Gastroesophageal sphincter (tissue), 4 donors: ENCODE measurements around the gene TET3. TPM values are rescaled to one million over a fixed set of nuclear protein-coding genes. Genes with fewer than 3 reads are reported as not detected.

Source experiments
- ATAC-seq: fragments of 150-250 bp; one replicate; pipeline ENCODE4 v1.9.1; 2016; ENCODE audit warnings: mild to moderate bottlenecking, moderate library complexity
- H3K27ac ChIP-seq, 4 donors: fragments of 200-600 bp; sonication (generic) in 3 of 4; 1 replicate in 3 of 4; 2 replicates in 1 of 4; pipeline ENCODE4 v1.5.1; 2016 to 2019
- H3K27me3 ChIP-seq: fragments of 200-600 bp; sonication (generic); one replicate; pipeline ENCODE4 v1.5.1; 2019
- H3K36me3 ChIP-seq, 2 donors: fragments of 200-600 bp; sonication (generic); one replicate each; pipeline ENCODE4 v1.5.1; 2019; ENCODE audit warnings: control low read depth in 1 of 2
- H3K4me1 ChIP-seq, 3 donors: fragments of 200-600 bp; sonication (generic); 1 replicate in 2 of 3; 2 replicates in 1 of 3; pipeline ENCODE4 v1.5.1; 2016 to 2019; ENCODE audit warnings: control low read depth in 2 of 3
- H3K4me3 ChIP-seq, 2 donors: fragments of 200-600 bp; sonication (generic); one replicate each; pipeline ENCODE4 v1.5.1; 2019; ENCODE audit warnings: mild to moderate bottlenecking in 1 of 2, moderate library complexity in 1 of 2
- H3K9me3 ChIP-seq, 3 donors: fragments of 200-600 bp; sonication (generic); one replicate each; pipeline ENCODE4 v1.5.1; 2017 to 2019; ENCODE audit warnings: control low read depth in 2 of 3
- CTCF ChIP-seq, 4 experiments: fragments of 200-600 bp in 2 of 4; fragments of 450-650 bp in 2 of 4; sonication (generic) in 1 of 4; IDR thresholded peaks; one replicate each; pipeline ENCODE4 v1.5.1; 2017 to 2019; ENCODE audit warnings: antibody characterized with exemption in 4 of 4, mild to moderate bottlenecking in 2 of 4, moderate library complexity in 2 of 4
- EP300 ChIP-seq: sonication (generic); formaldehyde crosslinking; IDR thresholded peaks from one replicate; pipeline ENCODE4 v1.6.1; 2017; ENCODE audit warnings: antibody characterized with exemption, mild to moderate bottlenecking
- POLR2A ChIP-seq, 2 donors: fragments of 450-650 bp; IDR thresholded peaks; one replicate each; pipeline ENCODE4 v1.6.1; 2017; ENCODE audit warnings: antibody characterized with exemption in 2 of 2, mild to moderate bottlenecking in 2 of 2, moderate library complexity in 1 of 2
- POLR2AphosphoS5 ChIP-seq: sonication (generic); formaldehyde crosslinking; IDR thresholded peaks from one replicate; pipeline ENCODE4 v1.6.1; 2017; ENCODE audit warnings: antibody characterized with exemption
- WGBS, 2 donors: methylation state at CpG; one replicate each; pipeline ENCODE4 v1.1.5; 2018; ENCODE audit warnings: low coverage in 1 of 2; 5-methylcytosine and 5-hydroxymethylcytosine counted together
- total RNA-seq, 4 donors: library from RNA; depleted of rRNA; stranded (reverse); fragments of >200 nt; gene quantifications; one replicate each; pipeline ENCODE4 v1.1.0, GENCODE V29; 2016

TET3 gene
- total RNA-seq, 4 donors from 2014 or later, result 3.3 to 8.9 (median 5.8) TPM

GRCh38 chr2:73946215-73946614 lies 38.5 kb upstream of the TET3 start:
- Histone ChIP-seq H3K4me3 (no peak overlapping the region), H3K4me1 (peaks cover 0 to 6% (median 0%) of the 10 kb centered on the region in 3 donors), H3K36me3 (peaks cover 0 to 74% of the 10 kb centered on the region in 2 donors), H3K27me3 (no peaks in the 10 kb centered on the region), H3K27ac (no peak overlapping the region), H3K9me3 (no peaks in the 10 kb centered on the region)
- WGBS, 2 donors, result 71 to 83% methylated on average over 1 of the region's 1 CpG
- no peak for ATAC-seq
- no peak for TF ChIP-seq EP300
- no peak for TF ChIP-seq POLR2A (IDR thresholded peaks at IDR 0.05)
- TF ChIP-seq POLR2AphosphoS5, result no peak
- no peak for TF ChIP-seq CTCF (IDR thresholded peaks at IDR 0.05)

- Histone ChIP-seq H3K36me3 (peaks cover 0 to 77% of the 10 kb centered on the region in 2 donors), H3K27ac (no peak overlapping the region), H3K4me1 (peaks cover 0 to 10% (median 0%) of the 10 kb centered on the region in 3 donors), H3K4me3 (no peak overlapping the region), H3K27me3 (no peaks in the 10 kb centered on the region), H3K9me3 (no peaks in the 10 kb centered on the region)
- TF ChIP-seq EP300 (no peak), POLR2A (IDR thresholded peaks at IDR 0.05) (no peak), CTCF (IDR thresholded peaks at IDR 0.05) (no peak), POLR2AphosphoS5 (no peak)
- ATAC-seq, result no peak
- WGBS, 2 donors, result 83% methylated on average over 3 of the region's 3 CpGs; no CpG with 5 or more reads in 1 of the 2 donors
Observed at GRCh38 chr2:73946666-73947065, 38.0 kb upstream of the TET3 start.

GRCh38 chr2:73947412-73948018 lies 37.2 kb upstream of the TET3 start:
- ATAC-seq, result no peak
- H3K4me3 ChIP-seq, result no peak overlapping the region
- no peak overlapping the region for H3K27ac ChIP-seq
- 75 to 83% methylated on average over 3 to 4 of the region's 5 CpGs for WGBS, 2 donors
- no peaks in the 10 kb centered on the region for H3K9me3 ChIP-seq
- H3K4me1 ChIP-seq, result peaks cover 0 to 19% (median 0%) of the 10 kb centered on the region in 3 donors
- TF ChIP-seq POLR2AphosphoS5 (no peak), CTCF (IDR thresholded peaks at IDR 0.05) (no peak), EP300 (no peak), POLR2A (IDR thresholded peaks at IDR 0.05) (no peak)
- H3K36me3 ChIP-seq, result peaks cover 0 to 86% of the 10 kb centered on the region in 2 donors
- H3K27me3 ChIP-seq, result no peaks in the 10 kb centered on the region

GRCh38 chr2:73949802-73950201 lies 34.9 kb upstream of the TET3 start:
- no peak for ATAC-seq
- Histone ChIP-seq H3K4me3 (no peak overlapping the region), H3K4me1 (peaks cover 0 to 23% (median 0%) of the 10 kb centered on the region in 3 donors), H3K27me3 (no peaks in the 10 kb centered on the region), H3K9me3 (no peaks in the 10 kb centered on the region), H3K27ac (no peak overlapping the region), H3K36me3 (peaks cover 0 to 94% of the 10 kb centered on the region in 2 donors)
- TF ChIP-seq EP300, result no peak
- TF ChIP-seq CTCF (IDR thresholded peaks at IDR 0.05), result no peak
- TF ChIP-seq POLR2A (IDR thresholded peaks at IDR 0.05), result no peak
